GM12878 (cell line): ENCODE results near the gene RPRD2. TPM values are rescaled to one million over a fixed set of nuclear protein-coding genes. Genes with fewer than 3 reads are reported as not detected.

Source experiments
- BCL11A ChIP-seq: IDR thresholded peaks from 2 replicates; pipeline ENCODE4 v1.6.1; 2011; ENCODE audit warnings: low read depth, low read length
- CHD1 ChIP-seq: IDR thresholded peaks from 2 replicates; pipeline ENCODE4 v1.6.1; 2012; ENCODE audit warnings: low read depth, low read length, improper control_type of control experiment
- CHD2 ChIP-seq: IDR thresholded peaks from 2 replicates; pipeline ENCODE4 v1.6.1; 2011; ENCODE audit warnings: low read depth, low read length, improper control_type of control experiment, borderline replicate concordance
- EED ChIP-seq: sonication (generic); IDR thresholded peaks from 2 replicates; pipeline ENCODE4 v1.6.1; 2016; ENCODE audit warnings: antibody characterized with exemption, low read depth
- ELK1 ChIP-seq: IDR thresholded peaks from 2 replicates; pipeline ENCODE4 v1.6.1; 2012; ENCODE audit warnings: low read depth, low read length, improper control_type of control experiment
- FOXK2 ChIP-seq: fragments of 450-650 bp; IDR thresholded peaks from 2 replicates; pipeline ENCODE4 v1.6.1; 2017; ENCODE audit warnings: mild to moderate bottlenecking, moderate library complexity
- HCFC1 ChIP-seq: fragments of 150-350 bp; IDR thresholded peaks from 2 replicates; pipeline ENCODE4 v1.6.1; 2014; ENCODE audit warnings: low read length
- MYC ChIP-seq: IDR thresholded peaks from 2 replicates; pipeline ENCODE4 v1.6.1; 2011; ENCODE audit warnings: mild to moderate bottlenecking, low read length, moderate library complexity, inconsistent platforms; ENCODE audit not compliant: insufficient read depth, insufficient replicate concordance, insufficient read length, severe bottlenecking
- NBN ChIP-seq: fragments of 450-650 bp; IDR thresholded peaks from 2 replicates; pipeline ENCODE4 v1.6.1; 2016
- NFIC ChIP-seq: IDR thresholded peaks from 2 replicates; pipeline ENCODE4 v1.6.1; 2012; ENCODE audit warnings: low read depth, mild to moderate bottlenecking, inconsistent platforms, low read length, moderate library complexity
- NFYB ChIP-seq: IDR thresholded peaks from 2 replicates; pipeline ENCODE4 v1.6.1; 2011; ENCODE audit warnings: low read depth, mild to moderate bottlenecking, low read length, improper control_type of control experiment, moderate library complexity; ENCODE audit not compliant: insufficient read depth
- NKRF ChIP-seq: fragments of 450-650 bp; conservative IDR thresholded peaks from 2 replicates; pipeline ENCODE4 v1.6.1; 2017; ENCODE audit warnings: mild to moderate bottlenecking, moderate library complexity
- PAX8 ChIP-seq: fragments of 450-650 bp; IDR thresholded peaks from 2 replicates; pipeline ENCODE4 v1.6.1; 2017; ENCODE audit warnings: mild to moderate bottlenecking, moderate library complexity
- RAD51 ChIP-seq: fragments of 450-650 bp; IDR thresholded peaks from 2 replicates; pipeline ENCODE4 v1.6.1; 2016; ENCODE audit warnings: moderate library complexity, mild to moderate bottlenecking, inconsistent platforms
- RELA ChIP-seq: fragments of 450-650 bp; IDR thresholded peaks from 2 replicates; pipeline ENCODE4 v1.8.0; 2014; ENCODE audit warnings: borderline replicate concordance; ENCODE audit not compliant: partially characterized antibody
- SIN3A ChIP-seq: IDR thresholded peaks from 2 replicates; pipeline ENCODE4 v1.6.1; 2012; ENCODE audit warnings: low read depth, low read length, improper control_type of control experiment
- SMAD1 ChIP-seq: fragments of 450-650 bp; IDR thresholded peaks from 2 replicates; pipeline ENCODE4 v1.6.1; 2018; ENCODE audit warnings: mild to moderate bottlenecking, low read depth; ENCODE audit not compliant: partially characterized antibody
- SP1 ChIP-seq: IDR thresholded peaks from one replicate; pipeline ENCODE4 v1.6.1; 2011; ENCODE audit warnings: low read depth, low read length
- SPI1 ChIP-seq: IDR thresholded peaks from 2 replicates; pipeline ENCODE4 v1.6.1; 2011; ENCODE audit warnings: low read depth, mild to moderate bottlenecking, low read length, moderate library complexity, borderline replicate concordance; ENCODE audit not compliant: insufficient read depth
- SUPT20H ChIP-seq: IDR thresholded peaks from 2 replicates; pipeline ENCODE4 v1.6.1; 2011; ENCODE audit warnings: low read depth, mild to moderate bottlenecking, low read length, moderate library complexity, borderline replicate concordance; ENCODE audit not compliant: control insufficient read depth
- USF2 ChIP-seq: IDR thresholded peaks from 2 replicates; pipeline ENCODE4 v1.6.1; 2011; ENCODE audit warnings: low read depth, low read length, improper control_type of control experiment, borderline replicate concordance
- polyA plus RNA-seq, 11 experiments: library from polyadenylated mRNA; depleted of rRNA in 4 of 11; unstranded in 6 of 11; stranded (reverse) in 5 of 11; fragments of >200 nt; fragmentation: Nextera tagmentation in 4 of 11; fragmentation: Illumina TruSeq in 1 of 11; extraction: Ambion mirVana in 4 of 11; extraction: Trizol in 1 of 11; gene quantifications; 1 replicate in 1 of 11; 2 replicates in 10 of 11; pipeline versions ENCODE4 v1.2.1 to v1.2.3, GENCODE V29; 2011 to 2016; ENCODE audit warnings: inconsistent platforms in 2 of 11, missing spikeins in 2 of 11, low read depth in 1 of 11
- total RNA-seq, 4 experiments: library from RNA; depleted of rRNA in 3 of 4; stranded (reverse); fragments of >200 nt in 3 of 4; fragmentation: Illumina TruSeq in 1 of 4; extraction: Trizol in 1 of 4; gene quantifications; 2 replicates each; pipeline versions ENCODE4 v1.2.1 to v1.2.3, GENCODE V29; 2013 to 2021
- TF ChIP-seq, protein P1 (sequence below): fragments of 450-650 bp; IDR thresholded peaks from 2 replicates; pipeline ENCODE4 v1.6.1; 2017; ENCODE audit warnings: mild to moderate bottlenecking

Gene RPRD2
- total and polyA plus RNA-seq, 10 of the 15 experiments (the other 5 are each of a cell fraction or from before 2014, with no cell fraction given) = 1.9 to 24.8 (median 13.3) TPM

DNA sequence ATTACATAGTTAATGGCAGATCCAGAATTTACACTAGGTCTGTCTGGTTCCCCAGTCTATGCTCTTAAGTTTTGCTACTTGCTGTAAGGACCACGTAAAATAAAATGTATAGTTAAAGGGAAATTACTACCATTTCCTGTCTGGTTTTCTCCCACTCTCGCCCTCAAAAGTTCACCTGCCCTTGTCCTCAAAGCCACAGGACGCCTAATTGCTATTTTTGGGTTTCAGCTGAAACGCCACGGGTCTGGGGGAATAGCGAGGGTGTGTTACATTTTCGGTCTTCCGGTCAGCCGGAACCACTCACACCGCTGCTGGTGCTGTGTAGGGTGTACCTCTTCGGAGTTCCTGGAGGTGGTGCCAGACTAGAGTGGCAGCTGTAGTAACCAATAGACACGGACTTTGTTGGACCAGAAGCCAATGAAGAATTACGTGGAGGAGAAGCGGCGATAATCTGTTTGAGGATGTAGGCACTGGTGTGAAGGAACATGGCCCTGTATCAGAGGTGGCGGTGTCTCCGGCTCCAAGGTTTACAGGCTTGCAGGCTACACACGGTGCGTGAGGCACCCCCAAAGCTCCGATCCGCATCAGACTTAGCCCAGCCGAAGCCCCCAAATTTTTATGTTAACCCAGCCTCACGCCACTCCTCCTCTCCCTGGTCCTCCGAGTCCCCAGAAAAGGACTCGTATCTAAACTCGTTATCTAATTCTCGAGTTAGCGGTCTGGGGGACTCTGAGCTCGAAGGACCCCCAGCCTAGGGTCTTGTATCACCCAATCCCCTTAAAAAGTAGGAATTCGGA, 123.2 kb downstream of the RPRD2 start, which contains the start of gene TARS2 (continued):
- TF ChIP-seq NKRF (no peak; the same call in none of the 2 replicates), EED (peak; percentile 64), RELA (peak; percentile 73), NFIC (0 out of 2 replicates have a peak, but pooled peaks have one; percentile 56), FOXK2 (peak; percentile 79), CHD2 (peak; percentile 95), SMAD1 (no peak), SPI1 (peak; percentile 7; the same call in 1 of the 2 replicates), MYC (no peak), PAX8 (no peak), SP1 (peak; percentile 99), CHD1 (no peak), SIN3A (peak; percentile 57; the same call in 1 of the 2 replicates), NBN (peak; percentile 92), USF2 (no peak), SUPT20H (no peak), HCFC1 (peak; percentile 80), RAD51 (0 out of 2 replicates have a peak, but pooled peaks have one; percentile 14), NFYB (peak; percentile 95), ELK1 (peak; percentile 49; the same call in 1 of the 2 replicates), BCL11A (peak; percentile 62; the same call in 1 of the 2 replicates)
- TF ChIP-seq, protein P1, sequence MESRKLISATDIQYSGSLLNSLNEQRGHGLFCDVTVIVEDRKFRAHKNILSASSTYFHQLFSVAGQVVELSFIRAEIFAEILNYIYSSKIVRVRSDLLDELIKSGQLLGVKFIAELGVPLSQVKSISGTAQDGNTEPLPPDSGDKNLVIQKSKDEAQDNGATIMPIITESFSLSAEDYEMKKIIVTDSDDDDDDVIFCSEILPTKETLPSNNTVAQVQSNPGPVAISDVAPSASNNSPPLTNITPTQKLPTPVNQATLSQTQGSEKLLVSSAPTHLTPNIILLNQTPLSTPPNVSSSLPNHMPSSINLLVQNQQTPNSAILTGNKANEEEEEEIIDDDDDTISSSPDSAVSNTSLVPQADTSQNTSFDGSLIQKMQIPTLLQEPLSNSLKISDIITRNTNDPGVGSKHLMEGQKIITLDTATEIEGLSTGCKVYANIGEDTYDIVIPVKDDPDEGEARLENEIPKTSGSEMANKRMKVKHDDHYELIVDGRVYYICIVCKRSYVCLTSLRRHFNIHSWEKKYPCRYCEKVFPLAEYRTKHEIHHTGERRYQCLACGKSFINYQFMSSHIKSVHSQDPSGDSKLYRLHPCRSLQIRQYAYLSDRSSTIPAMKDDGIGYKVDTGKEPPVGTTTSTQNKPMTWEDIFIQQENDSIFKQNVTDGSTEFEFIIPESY = no peak; the same call in 1 of the 2 replicates
